ENCODE results near the gene SLC5A2.
"Not testable (repeated sequence)": the region's sequence is repeated elsewhere in the genome, so short reads cannot be mapped to it uniquely, and the experiment has no call there.

SLC5A2 gene

GRCh38 chr16:31532120-31532519 is 49.2 kb downstream of the SLC5A2 start:
- DNase-seq = no peak

- no peak for DNase-seq
Observed at GRCh38 chr16:31532896-31533295, 50.0 kb downstream of the SLC5A2 start.

GRCh38 chr16:31535737-31536136 is 52.8 kb downstream of the SLC5A2 start:
- no peak for DNase-seq

GRCh38 chr16:31536804-31537361 is 54.0 kb downstream of the SLC5A2 start:
- DNase-seq = no peak

GRCh38 chr16:31537362-31538242 is 54.7 kb downstream of the SLC5A2 start:
- DNase-seq = no peak

GRCh38 chr16:31538243-31538598 is 55.3 kb downstream of the SLC5A2 start:
- DNase-seq = not testable (repeated sequence)

GRCh38 chr16:31539762-31540161 is 56.8 kb downstream of the SLC5A2 start:
- DNase-seq = not testable (repeated sequence)

Measured in RPMI8226 (cell line).